ENCODE data around the gene IER2.

IER2 gene

DNA sequence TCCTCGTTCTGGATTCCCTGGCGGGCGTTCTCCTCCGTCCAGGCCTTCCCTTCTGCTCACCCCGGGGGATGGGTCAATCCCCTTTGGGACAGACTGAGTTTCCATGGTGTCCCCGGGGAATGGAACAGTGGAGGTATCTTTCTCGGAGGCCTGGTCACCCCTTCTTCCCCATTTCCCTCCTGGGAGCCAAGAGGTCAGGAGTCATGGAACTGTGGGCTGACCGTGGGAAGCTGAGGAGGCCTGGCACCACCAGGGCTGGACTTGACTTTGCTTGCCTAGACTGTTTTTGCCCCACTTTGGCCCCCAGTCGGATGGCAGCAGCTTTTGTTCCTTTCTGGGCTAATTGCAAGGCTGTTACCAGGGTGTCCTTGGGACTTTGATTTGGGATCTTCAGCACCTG lies 30.2 kb upstream of the IER2 start:
- no peaks in the 10 kb centered on the region for H3K9me3 ChIP-seq (ENCODE audit: control insufficient read depth in 2 of 2, low read length in 2 of 2)
- H3K36me3 ChIP-seq (ENCODE audit: control insufficient read depth in 2 of 2, insufficient read depth in 2 of 2, low read length in 2 of 2), result no peaks in the 10 kb centered on the region
- peaks cover 41% of the 10 kb centered on the region for H3K4me1 ChIP-seq (ENCODE audit: control insufficient read depth, insufficient read depth, low read length)
- no peak overlapping the region for H3K27ac ChIP-seq (ENCODE audit: low read length)
- peak overlapping the region; percentile 58 to 73 for H3K9ac ChIP-seq (ENCODE audit: low read length in 2 of 2)
- H3K4me3 ChIP-seq (ENCODE audit: low read length in 2 of 2), result peak overlapping the region; percentile 25 to 83
- H3K27me3 ChIP-seq (ENCODE audit: control insufficient read depth in 1 of 2, insufficient read depth in 2 of 2, low read length in 2 of 2), result no peaks in the 10 kb centered on the region

DNA sequence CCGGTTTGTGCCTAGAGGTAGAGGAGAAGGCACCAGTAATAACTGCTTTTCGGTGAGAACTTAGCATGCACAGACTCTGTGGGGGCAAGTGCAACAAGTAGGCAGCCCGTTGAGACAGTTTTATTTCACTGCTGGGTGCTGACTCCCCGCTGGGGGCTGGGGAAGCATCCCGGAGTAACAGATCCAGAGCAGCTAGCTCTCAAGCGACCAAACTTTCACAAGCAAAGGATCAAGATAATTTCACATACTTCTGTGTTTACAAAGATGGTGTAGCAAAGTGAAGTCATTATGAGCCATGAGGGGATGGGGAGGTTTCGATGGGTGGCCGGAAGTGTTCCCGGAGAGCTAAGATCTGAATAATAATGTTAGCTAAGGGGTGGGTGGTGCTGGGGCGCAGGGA lies 29.4 kb upstream of the IER2 start:
- H3K9ac ChIP-seq (ENCODE audit: low read length in 2 of 2), result no peak overlapping the region

DNA sequence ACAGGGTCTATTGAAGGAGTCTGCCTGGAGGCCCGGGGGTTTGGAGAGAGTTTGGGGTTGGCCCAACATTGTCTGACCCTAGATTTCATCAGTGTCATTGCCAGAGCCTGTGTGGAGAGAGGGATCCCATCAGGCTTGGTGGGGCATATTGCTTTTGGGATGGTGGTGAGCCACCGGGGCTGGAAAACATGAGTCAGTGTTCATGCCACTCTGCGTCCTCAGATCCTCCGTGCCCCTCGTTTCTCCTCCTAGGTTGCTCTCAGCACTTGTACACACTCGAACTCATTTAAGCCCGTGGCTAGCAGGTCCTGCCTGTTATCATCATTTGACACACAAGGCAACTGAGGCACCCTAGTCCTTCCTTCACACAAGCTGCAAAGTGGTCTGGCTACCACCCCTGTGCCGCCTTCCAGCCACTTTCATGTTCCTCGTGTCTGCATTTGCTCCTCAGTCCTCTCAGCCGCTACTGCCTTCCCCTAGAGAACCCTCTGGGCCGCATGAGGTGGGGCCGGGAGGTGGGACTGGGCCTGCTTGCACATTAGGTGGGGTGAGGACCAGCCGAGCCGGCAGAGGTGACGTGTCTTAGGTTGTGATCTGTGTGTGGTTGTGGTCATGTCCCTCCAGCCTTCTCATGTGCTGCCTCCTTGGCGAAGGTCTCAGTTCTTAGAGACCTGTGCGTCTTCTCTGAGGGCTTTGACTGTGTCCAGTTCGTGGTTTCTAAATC lies 28.5 kb upstream of the IER2 start:
- no peak overlapping the region for H3K4me3 ChIP-seq (ENCODE audit: low read length in 2 of 2)
- H3K4me1 ChIP-seq (ENCODE audit: control insufficient read depth, insufficient read depth, low read length), result peaks cover 31% of the 10 kb centered on the region
- no peak overlapping the region for H3K9ac ChIP-seq (ENCODE audit: low read length in 2 of 2)

More for the DNA sequence above, 29.4 kb upstream of the IER2 start:
- Histone ChIP-seq H3K9me3 (ENCODE audit: control insufficient read depth in 2 of 2, low read length in 2 of 2) (no peaks in the 10 kb centered on the region), H3K36me3 (ENCODE audit: control insufficient read depth in 2 of 2, insufficient read depth in 2 of 2, low read length in 2 of 2) (no peaks in the 10 kb centered on the region), H3K27ac (ENCODE audit: low read length) (no peak overlapping the region), H3K4me1 (ENCODE audit: control insufficient read depth, insufficient read depth, low read length) (peaks cover 36% of the 10 kb centered on the region), H3K4me3 (ENCODE audit: low read length in 2 of 2) (no peak overlapping the region), H3K27me3 (ENCODE audit: control insufficient read depth in 1 of 2, insufficient read depth in 2 of 2, low read length in 2 of 2) (no peaks in the 10 kb centered on the region)

DNA sequence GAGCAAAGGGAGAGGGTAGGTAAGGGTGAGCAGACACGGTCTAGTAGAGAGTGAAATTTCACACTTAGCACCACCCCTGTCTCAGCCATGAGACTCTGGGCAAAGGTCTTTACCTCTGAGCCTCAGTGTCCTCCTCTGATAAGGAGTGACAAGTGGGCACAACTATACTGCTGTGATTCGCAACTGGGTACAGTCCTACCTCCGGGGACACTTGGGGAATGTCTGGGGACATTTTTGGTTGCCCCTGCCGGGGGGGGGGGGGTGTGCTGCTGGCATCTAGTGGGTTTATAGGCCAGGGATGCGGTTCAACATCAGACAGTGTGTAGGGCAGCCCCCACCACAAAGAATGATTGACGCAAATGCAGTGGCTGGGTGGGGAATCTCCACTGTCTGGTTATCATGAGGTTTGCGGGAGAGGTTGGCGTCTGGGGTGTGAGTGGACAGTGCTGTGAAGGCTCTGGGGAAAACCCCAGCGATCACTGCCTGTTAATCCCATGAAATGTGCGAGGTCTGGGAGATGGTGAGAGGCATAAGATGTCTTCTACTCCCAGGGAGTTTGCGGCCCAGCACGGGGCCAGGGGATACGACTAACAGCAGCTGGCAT lies 27.8 kb upstream of the IER2 start:
- H3K9ac ChIP-seq (ENCODE audit: low read length in 2 of 2), result no peak overlapping the region
- H3K27ac ChIP-seq (ENCODE audit: low read length), result no peak overlapping the region
- no peaks in the 10 kb centered on the region for H3K27me3 ChIP-seq (ENCODE audit: control insufficient read depth in 1 of 2, insufficient read depth in 2 of 2, low read length in 2 of 2)
- H3K9me3 ChIP-seq (ENCODE audit: control insufficient read depth in 2 of 2, low read length in 2 of 2), result no peaks in the 10 kb centered on the region
- H3K36me3 ChIP-seq (ENCODE audit: control insufficient read depth in 2 of 2, insufficient read depth in 2 of 2, low read length in 2 of 2), result no peaks in the 10 kb centered on the region
- no peak overlapping the region for H3K4me3 ChIP-seq (ENCODE audit: low read length in 2 of 2)
- peaks cover 25% of the 10 kb centered on the region for H3K4me1 ChIP-seq (ENCODE audit: control insufficient read depth, insufficient read depth, low read length)

More for the DNA sequence above, 28.5 kb upstream of the IER2 start:
- no peaks in the 10 kb centered on the region for H3K27me3 ChIP-seq (ENCODE audit: control insufficient read depth in 1 of 2, insufficient read depth in 2 of 2, low read length in 2 of 2)
- no peaks in the 10 kb centered on the region for H3K36me3 ChIP-seq (ENCODE audit: control insufficient read depth in 2 of 2, insufficient read depth in 2 of 2, low read length in 2 of 2)
- no peak overlapping the region for H3K27ac ChIP-seq (ENCODE audit: low read length)
- no peaks in the 10 kb centered on the region for H3K9me3 ChIP-seq (ENCODE audit: control insufficient read depth in 2 of 2, low read length in 2 of 2)

DNA sequence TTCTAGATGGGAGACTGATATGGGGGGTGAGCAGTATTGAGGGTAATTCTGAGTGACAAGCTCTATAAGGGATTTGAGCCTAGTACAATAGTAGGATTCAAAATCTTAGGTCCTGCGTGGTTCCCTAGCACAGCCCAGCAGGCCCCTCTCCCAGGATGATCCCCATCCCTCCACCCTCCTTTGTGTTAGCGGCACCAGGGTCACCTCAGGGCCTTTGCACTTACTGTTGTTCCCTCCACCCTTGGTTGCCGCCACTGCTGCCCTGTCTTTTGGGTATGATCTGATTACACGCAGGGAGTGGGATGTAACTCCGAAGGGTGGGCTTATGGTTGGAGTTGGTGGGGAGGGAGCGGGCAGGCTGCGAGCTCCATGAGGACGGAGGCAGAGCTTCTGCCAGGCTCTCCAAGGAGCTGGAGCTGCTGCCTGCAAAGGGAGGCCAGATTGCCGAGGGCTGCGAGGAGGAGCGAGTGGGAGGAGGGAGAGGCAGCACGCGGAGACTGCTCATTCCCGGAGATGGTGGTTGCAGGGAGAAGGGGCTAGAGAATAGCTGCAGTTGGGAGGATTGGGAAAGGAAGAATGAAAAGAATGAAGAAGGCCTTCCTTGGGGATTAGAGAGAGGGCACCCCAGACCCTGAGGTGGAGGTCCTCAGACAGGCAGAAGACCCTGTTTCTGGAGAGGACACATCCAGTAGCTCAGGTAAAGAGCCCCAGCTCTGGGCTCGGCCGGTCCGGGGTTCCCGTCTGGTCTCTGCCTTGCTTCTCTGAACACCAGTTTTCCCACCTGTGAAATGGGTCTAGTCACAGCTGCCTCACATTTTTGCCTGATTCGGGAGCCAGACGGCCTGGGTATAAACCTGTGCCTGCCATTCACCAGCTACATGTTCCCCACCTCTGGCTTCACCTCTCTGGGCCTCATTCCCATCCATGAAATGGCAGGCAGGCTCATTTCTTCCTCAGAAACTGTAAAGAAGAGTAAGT lies 26.9 kb upstream of the IER2 start:
- no peak overlapping the region for H3K27ac ChIP-seq (ENCODE audit: low read length)
- H3K4me3 ChIP-seq (ENCODE audit: low read length in 2 of 2), result no peak overlapping the region
- H3K9me3 ChIP-seq (ENCODE audit: control insufficient read depth in 2 of 2, low read length in 2 of 2), result no peaks in the 10 kb centered on the region
- H3K9ac ChIP-seq (ENCODE audit: low read length in 2 of 2), result no peak overlapping the region
- no peaks in the 10 kb centered on the region for H3K36me3 ChIP-seq (ENCODE audit: control insufficient read depth in 2 of 2, insufficient read depth in 2 of 2, low read length in 2 of 2)
- no peaks in the 10 kb centered on the region for H3K27me3 ChIP-seq (ENCODE audit: control insufficient read depth in 1 of 2, insufficient read depth in 2 of 2, low read length in 2 of 2)
- H3K4me1 ChIP-seq (ENCODE audit: control insufficient read depth, insufficient read depth, low read length), result peaks cover 21% of the 10 kb centered on the region

DNA sequence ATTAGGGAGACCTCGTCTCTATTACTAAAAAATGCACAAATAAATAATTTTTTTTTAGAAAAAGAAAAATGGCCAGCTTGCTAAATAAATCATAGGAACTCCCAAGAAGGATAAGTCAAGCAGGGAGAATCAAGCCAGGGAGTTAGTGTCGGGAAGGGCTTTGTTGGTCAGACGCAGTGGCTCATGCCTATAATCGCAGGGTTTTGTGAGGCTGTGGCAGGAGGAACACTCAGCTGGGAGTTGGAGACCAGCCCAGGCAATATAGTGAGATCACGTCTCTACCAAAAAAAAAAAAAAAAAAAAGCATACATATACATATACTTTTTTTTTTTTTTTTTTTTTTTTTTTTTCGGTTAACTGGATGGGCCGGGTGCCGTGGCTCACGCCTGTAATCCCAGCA lies 23.2 kb upstream of the IER2 start:
- Histone ChIP-seq H3K4me3 (ENCODE audit: low read length in 2 of 2) (no peak overlapping the region), H3K4me1 (ENCODE audit: control insufficient read depth, insufficient read depth, low read length) (no peaks in the 10 kb centered on the region), H3K27me3 (ENCODE audit: control insufficient read depth in 1 of 2, insufficient read depth in 2 of 2, low read length in 2 of 2) (no peaks in the 10 kb centered on the region), H3K9ac (ENCODE audit: low read length in 2 of 2) (no peak overlapping the region), H3K36me3 (ENCODE audit: control insufficient read depth in 2 of 2, insufficient read depth in 2 of 2, low read length in 2 of 2) (no peaks in the 10 kb centered on the region), H3K27ac (ENCODE audit: low read length) (no peak overlapping the region), H3K9me3 (ENCODE audit: control insufficient read depth in 2 of 2, low read length in 2 of 2) (no peaks in the 10 kb centered on the region)

DNA sequence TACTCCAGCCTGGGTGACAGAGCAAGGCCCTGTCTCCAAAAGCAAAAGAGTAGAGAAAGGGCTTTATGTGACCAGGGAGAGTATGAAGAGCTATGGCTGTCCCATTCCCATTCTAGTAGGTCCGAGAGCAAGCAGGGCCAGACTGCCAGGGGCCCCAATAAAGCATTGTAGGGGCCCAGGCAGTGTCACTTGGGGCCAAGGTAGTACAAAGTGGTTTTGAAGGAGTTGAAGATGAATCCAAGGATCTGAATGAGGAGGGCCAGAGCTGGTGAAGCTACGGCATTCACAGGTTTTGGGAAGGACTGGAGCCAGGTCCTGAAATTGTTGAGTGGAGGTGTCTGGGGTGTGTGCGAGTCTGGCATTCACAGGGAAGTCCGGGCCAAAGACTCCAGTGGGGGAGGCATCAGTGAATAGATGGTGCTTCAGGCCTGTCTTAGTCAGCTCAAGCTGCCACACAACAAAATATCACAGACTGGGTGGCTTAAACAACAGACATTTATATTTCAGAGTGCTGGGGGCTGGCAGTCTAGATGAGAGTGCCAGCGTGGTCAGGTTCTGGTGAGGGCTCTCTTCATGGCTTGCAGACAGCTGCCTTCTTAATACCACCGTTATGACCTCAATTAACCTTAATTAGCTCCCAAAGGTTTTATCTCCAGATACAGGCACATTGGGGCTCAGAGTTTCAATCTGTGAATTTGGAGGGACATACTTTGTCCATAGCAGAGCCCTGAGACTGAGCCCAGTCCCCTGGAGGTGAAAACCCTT lies 22.2 kb upstream of the IER2 start:
- Histone ChIP-seq H3K4me1 (ENCODE audit: control insufficient read depth, insufficient read depth, low read length) (peaks cover 4% of the 10 kb centered on the region), H3K4me3 (ENCODE audit: low read length in 2 of 2) (no peak overlapping the region), H3K27ac (ENCODE audit: low read length) (no peak overlapping the region), H3K36me3 (ENCODE audit: control insufficient read depth in 2 of 2, insufficient read depth in 2 of 2, low read length in 2 of 2) (peaks cover 0 to 2% of the 10 kb centered on the region in 2 donors), H3K9ac (ENCODE audit: low read length in 2 of 2) (no peak overlapping the region), H3K9me3 (ENCODE audit: control insufficient read depth in 2 of 2, low read length in 2 of 2) (no peaks in the 10 kb centered on the region), H3K27me3 (ENCODE audit: control insufficient read depth in 1 of 2, insufficient read depth in 2 of 2, low read length in 2 of 2) (no peaks in the 10 kb centered on the region)

DNA sequence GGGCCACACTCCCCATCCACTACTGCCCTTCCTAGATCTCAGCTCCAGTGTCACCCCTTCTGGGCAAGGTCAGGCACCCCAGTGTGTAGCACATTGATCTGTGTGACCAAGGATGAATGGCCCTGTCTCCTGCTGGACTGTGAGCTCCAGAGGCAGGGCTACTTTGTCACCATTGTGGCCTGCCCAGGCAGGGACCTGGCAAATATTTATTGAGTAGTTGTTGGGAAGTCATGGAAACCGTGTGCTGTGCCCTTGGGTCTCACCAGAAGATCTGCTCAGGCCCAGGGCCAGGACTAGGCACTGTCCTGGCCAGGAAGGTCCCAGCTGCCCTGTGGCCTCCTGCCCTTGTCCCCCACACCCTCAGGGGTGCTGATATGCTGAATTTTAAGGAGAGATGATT lies 21.6 kb upstream of the IER2 start:
- Histone ChIP-seq H3K27me3 (ENCODE audit: control insufficient read depth in 1 of 2, insufficient read depth in 2 of 2, low read length in 2 of 2) (no peaks in the 10 kb centered on the region), H3K9me3 (ENCODE audit: control insufficient read depth in 2 of 2, low read length in 2 of 2) (no peaks in the 10 kb centered on the region), H3K4me3 (ENCODE audit: low read length in 2 of 2) (no peak overlapping the region), H3K9ac (ENCODE audit: low read length in 2 of 2) (no peak overlapping the region), H3K27ac (ENCODE audit: low read length) (no peak overlapping the region), H3K4me1 (ENCODE audit: control insufficient read depth, insufficient read depth, low read length) (peaks cover 6% of the 10 kb centered on the region), H3K36me3 (ENCODE audit: control insufficient read depth in 2 of 2, insufficient read depth in 2 of 2, low read length in 2 of 2) (peaks cover 0 to 2% of the 10 kb centered on the region in 2 donors)

DNA sequence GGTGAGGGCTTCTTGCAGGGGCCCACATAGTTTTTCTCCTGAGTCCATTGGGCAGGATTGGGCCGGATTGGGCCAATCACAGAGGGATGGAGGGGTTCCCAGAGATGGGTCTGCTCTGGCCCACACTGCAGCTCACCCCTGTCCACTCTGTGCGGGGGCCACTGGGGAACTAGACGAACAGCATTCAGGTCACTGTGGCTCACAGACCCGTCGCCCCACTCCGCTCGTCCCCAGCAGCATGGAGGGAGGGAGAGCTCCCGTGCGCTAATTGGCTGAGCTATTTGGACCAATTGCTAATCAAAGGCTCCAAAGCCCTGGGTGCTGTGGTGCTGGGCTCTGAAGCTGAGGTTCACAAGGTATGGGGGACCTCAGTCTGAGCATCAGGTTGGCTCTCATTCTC lies 20.8 kb upstream of the IER2 start:
- no peaks in the 10 kb centered on the region for H3K9me3 ChIP-seq (ENCODE audit: control insufficient read depth in 2 of 2, low read length in 2 of 2)
- peaks cover 0 to 2% of the 10 kb centered on the region in 2 donors for H3K36me3 ChIP-seq (ENCODE audit: control insufficient read depth in 2 of 2, insufficient read depth in 2 of 2, low read length in 2 of 2)
- H3K9ac ChIP-seq (ENCODE audit: low read length in 2 of 2), result no peak overlapping the region
- H3K27ac ChIP-seq (ENCODE audit: low read length), result no peak overlapping the region
- no peaks in the 10 kb centered on the region for H3K27me3 ChIP-seq (ENCODE audit: control insufficient read depth in 1 of 2, insufficient read depth in 2 of 2, low read length in 2 of 2)
- H3K4me1 ChIP-seq (ENCODE audit: control insufficient read depth, insufficient read depth, low read length), result peaks cover 10% of the 10 kb centered on the region
- H3K4me3 ChIP-seq (ENCODE audit: low read length in 2 of 2), result no peak overlapping the region

DNA sequence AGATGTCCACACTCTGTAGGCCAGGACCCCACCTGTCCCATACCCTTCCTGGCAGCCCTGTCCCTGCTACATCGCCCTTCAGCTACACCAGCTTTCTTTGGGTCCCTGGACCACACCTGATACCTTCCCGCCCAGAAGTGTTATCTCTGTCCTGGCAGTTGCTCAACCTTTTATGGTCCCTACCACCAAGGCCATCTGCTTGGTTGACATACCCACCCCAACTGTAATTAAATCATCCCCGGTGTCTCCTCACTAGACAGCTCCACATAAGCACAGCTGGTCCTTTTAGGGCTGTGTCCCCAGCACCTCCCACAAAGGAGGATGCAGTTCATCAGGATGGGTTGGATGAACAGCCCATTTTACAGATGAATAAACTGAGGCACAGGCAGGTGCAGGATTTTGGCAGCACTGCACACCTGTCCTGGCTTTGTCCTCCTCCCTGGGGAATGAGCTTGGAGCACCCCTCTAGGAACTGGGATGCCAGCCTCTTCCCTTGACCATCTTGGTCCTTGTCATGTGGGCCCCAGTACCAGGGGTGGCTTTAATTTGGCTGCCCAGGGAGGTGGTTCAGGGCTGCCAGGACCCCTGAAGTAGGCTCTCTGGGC lies 19.2 kb upstream of the IER2 start:
- Histone ChIP-seq H3K27ac (ENCODE audit: low read length) (no peak overlapping the region), H3K4me3 (ENCODE audit: low read length in 2 of 2) (no peak overlapping the region), H3K4me1 (ENCODE audit: control insufficient read depth, insufficient read depth, low read length) (peaks cover 16% of the 10 kb centered on the region), H3K27me3 (ENCODE audit: control insufficient read depth in 1 of 2, insufficient read depth in 2 of 2, low read length in 2 of 2) (no peaks in the 10 kb centered on the region), H3K36me3 (ENCODE audit: control insufficient read depth in 2 of 2, insufficient read depth in 2 of 2, low read length in 2 of 2) (peaks cover 0 to 5% of the 10 kb centered on the region in 2 donors), H3K9ac (ENCODE audit: low read length in 2 of 2) (no peak overlapping the region), H3K9me3 (ENCODE audit: control insufficient read depth in 2 of 2, low read length in 2 of 2) (no peaks in the 10 kb centered on the region)
